Measurements from ENCODE around the gene MED13. TPM values are rescaled to one million over a fixed set of nuclear protein-coding genes. Genes with fewer than 3 reads are reported as not detected.

Gene MED13
- total and polyA plus RNA-seq, 2 donors (not counting 1 experiment from before 2014, with no cell fraction given): 36.2 to 47.1 TPM

- Histone ChIP-seq H3K27ac (ENCODE audit: insufficient read depth, low read length) (no peak overlapping the region), H3K4me3 (replicated peaks in 1 of 4; ENCODE audit: control extremely low read depth in 1 of 4, insufficient read depth in 1 of 4, low read depth in 3 of 4, low read length in 4 of 4) (no peak overlapping the region), H4K20me1 (ENCODE audit: control insufficient read depth, extremely low read depth, insufficient read depth, low read length) (no peaks in the 10 kb centered on the region), H3K79me2 (ENCODE audit: control insufficient read depth, insufficient read depth, low read length) (no peaks in the 10 kb centered on the region), H3K4me1 (ENCODE audit: control insufficient read depth, extremely low read depth, insufficient read depth, low read length) (no peaks in the 10 kb centered on the region), H3K9ac (ENCODE audit: insufficient read depth, low read length) (no peak overlapping the region), H3K9me3 (ENCODE audit: control insufficient read depth, insufficient read depth, low read depth, low read length) (no peaks in the 10 kb centered on the region), H3K36me3 (ENCODE audit: control insufficient read depth, insufficient read depth, low read length) (no peaks in the 10 kb centered on the region), H3K27me3 (ENCODE audit: control insufficient read depth, insufficient read depth, low read length) (peaks cover 7% of the 10 kb centered on the region), H2AFZ (ENCODE audit: low read length) (no peak overlapping the region), H3K4me2 (ENCODE audit: extremely low read depth, insufficient read depth, low read length) (no peak overlapping the region)
- no peak for TF ChIP-seq CTCF (conservative IDR thresholded peaks at IDR 0.05 in 1 of 2, IDR thresholded peaks at IDR 0.05 in 1 of 2; ENCODE audit: low read depth in 1 of 2, low read length in 2 of 2)
- no peak for TF ChIP-seq EZH2 (IDR thresholded peaks at IDR 0.05; ENCODE audit: low read length, missing control alignments)
- no peak for DNase-seq (ENCODE audit: low read depth in 2 of 2)
These were observed 36.0 kb upstream of the MED13 start for GRCh38 chr17:62101090-62101489.

- DNase-seq (ENCODE audit: low read depth in 2 of 2): no peak
- Histone ChIP-seq H4K20me1 (ENCODE audit: control insufficient read depth, extremely low read depth, insufficient read depth, low read length) (no peaks in the 10 kb centered on the region), H3K27ac (ENCODE audit: insufficient read depth, low read length) (no peak overlapping the region), H2AFZ (ENCODE audit: low read length) (no peak overlapping the region), H3K79me2 (ENCODE audit: control insufficient read depth, insufficient read depth, low read length) (no peaks in the 10 kb centered on the region), H3K4me2 (ENCODE audit: extremely low read depth, insufficient read depth, low read length) (no peak overlapping the region), H3K4me3 (replicated peaks in 1 of 4; ENCODE audit: control extremely low read depth in 1 of 4, insufficient read depth in 1 of 4, low read depth in 3 of 4, low read length in 4 of 4) (no peak overlapping the region), H3K36me3 (ENCODE audit: control insufficient read depth, insufficient read depth, low read length) (no peaks in the 10 kb centered on the region), H3K27me3 (ENCODE audit: control insufficient read depth, insufficient read depth, low read length) (peaks cover 6% of the 10 kb centered on the region), H3K9ac (ENCODE audit: insufficient read depth, low read length) (no peak overlapping the region), H3K9me3 (ENCODE audit: control insufficient read depth, insufficient read depth, low read depth, low read length) (no peaks in the 10 kb centered on the region), H3K4me1 (ENCODE audit: control insufficient read depth, extremely low read depth, insufficient read depth, low read length) (no peaks in the 10 kb centered on the region)
- TF ChIP-seq CTCF (conservative IDR thresholded peaks at IDR 0.05 in 1 of 2, IDR thresholded peaks at IDR 0.05 in 1 of 2; ENCODE audit: low read depth in 1 of 2, low read length in 2 of 2) (no peak), EZH2 (IDR thresholded peaks at IDR 0.05; ENCODE audit: low read length, missing control alignments) (no peak)
These were observed 35.0 kb upstream of the MED13 start for GRCh38 chr17:62100055-62100454.

GRCh38 chr17:62099532-62099931 is 34.5 kb upstream of the MED13 start:
- Histone ChIP-seq H4K20me1 (ENCODE audit: control insufficient read depth, extremely low read depth, insufficient read depth, low read length) (no peaks in the 10 kb centered on the region), H3K4me2 (ENCODE audit: extremely low read depth, insufficient read depth, low read length) (no peak overlapping the region), H3K27ac (ENCODE audit: insufficient read depth, low read length) (no peak overlapping the region), H3K9me3 (ENCODE audit: control insufficient read depth, insufficient read depth, low read depth, low read length) (no peaks in the 10 kb centered on the region), H3K9ac (ENCODE audit: insufficient read depth, low read length) (no peak overlapping the region), H3K27me3 (ENCODE audit: control insufficient read depth, insufficient read depth, low read length) (peaks cover 3% of the 10 kb centered on the region), H2AFZ (ENCODE audit: low read length) (no peak overlapping the region), H3K4me1 (ENCODE audit: control insufficient read depth, extremely low read depth, insufficient read depth, low read length) (no peaks in the 10 kb centered on the region), H3K36me3 (ENCODE audit: control insufficient read depth, insufficient read depth, low read length) (no peaks in the 10 kb centered on the region), H3K4me3 (replicated peaks in 1 of 4; ENCODE audit: control extremely low read depth in 1 of 4, insufficient read depth in 1 of 4, low read depth in 3 of 4, low read length in 4 of 4) (no peak overlapping the region), H3K79me2 (ENCODE audit: control insufficient read depth, insufficient read depth, low read length) (no peaks in the 10 kb centered on the region)
- TF ChIP-seq EZH2 (IDR thresholded peaks at IDR 0.05; ENCODE audit: low read length, missing control alignments): no peak
- TF ChIP-seq CTCF (conservative IDR thresholded peaks at IDR 0.05 in 1 of 2, IDR thresholded peaks at IDR 0.05 in 1 of 2; ENCODE audit: low read depth in 1 of 2, low read length in 2 of 2): no peak
- DNase-seq (ENCODE audit: low read depth in 2 of 2): no peak

Data from fibroblast of lung (primary cell).